Measurements from ENCODE around the gene LENEP.
"Not testable (repeated sequence)": the region's sequence is repeated elsewhere in the genome, so short reads cannot be mapped to it uniquely, and the experiment has no call there.

Gene LENEP

DNA sequence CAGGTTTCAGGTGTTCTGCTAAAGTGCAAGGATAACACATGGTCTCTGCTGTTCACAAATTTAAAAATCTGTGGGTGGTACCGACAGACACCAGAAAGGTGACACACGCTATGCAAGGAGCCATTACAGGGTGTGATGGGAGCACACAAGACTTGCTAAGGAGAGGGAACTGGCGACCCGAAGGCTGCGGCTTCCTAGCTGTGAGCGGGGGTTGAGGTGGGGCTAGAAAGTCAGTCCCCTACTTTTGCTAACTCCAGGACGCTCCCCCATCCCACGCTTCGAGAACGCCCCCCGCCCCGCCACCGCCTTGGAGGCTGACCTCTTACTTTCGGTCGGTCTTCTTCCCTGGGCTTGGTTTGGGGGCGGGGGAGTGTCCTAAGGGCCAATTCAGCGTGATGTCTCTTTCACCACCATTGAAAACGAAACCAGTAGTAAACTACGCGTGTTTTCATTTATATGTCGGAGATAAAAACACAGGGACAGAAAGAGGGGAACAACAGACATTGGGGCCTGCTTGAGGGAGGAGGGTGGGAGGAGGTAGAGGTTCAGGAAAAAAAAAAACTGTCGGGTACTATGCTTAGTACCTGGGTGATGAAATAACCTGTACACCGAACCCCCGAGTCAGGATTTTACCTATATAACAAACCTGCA, 17.9 kb upstream of the LENEP start:
- no peak for DNase-seq (ENCODE audit: low read depth)

DNA sequence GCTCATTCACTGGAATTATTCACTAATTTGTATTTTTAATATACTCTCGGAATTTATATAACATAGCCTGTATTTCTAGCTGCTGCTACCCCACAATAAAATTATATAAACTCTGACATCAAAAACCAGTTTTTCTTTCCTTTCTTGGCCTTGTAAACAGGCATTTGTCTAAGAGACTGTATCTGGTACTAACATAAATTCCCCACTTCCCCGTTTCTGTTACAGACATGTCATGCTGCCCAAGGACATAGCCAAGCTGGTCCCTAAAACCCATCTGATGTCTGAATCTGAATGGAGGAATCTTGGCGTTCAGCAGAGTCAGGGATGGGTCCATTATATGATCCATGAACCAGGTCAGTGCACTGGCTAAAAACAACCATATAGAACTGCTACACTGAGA, 15.6 kb upstream of the LENEP start:
- DNase-seq (ENCODE audit: low read depth): not testable (repeated sequence)

DNA sequence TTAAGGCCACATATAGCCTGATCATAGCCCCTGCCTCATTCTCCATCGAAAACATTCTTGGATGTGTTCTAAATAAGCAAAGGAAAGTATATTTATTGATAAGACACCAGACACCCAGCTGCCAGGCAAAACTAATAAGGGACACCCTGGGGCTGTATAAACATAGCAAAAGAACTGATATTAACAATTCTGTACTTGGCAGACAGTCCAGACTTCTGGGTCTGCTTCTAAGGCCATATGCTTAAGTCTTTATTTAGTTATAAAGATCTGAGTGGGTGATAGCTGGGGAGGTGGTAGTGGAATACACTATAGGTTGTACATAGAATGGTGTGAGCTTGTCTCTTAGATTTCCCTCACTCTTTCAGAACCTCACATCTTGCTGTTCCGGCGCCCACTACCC, 15.0 kb upstream of the LENEP start:
- no peak for DNase-seq (ENCODE audit: low read depth)

DNA sequence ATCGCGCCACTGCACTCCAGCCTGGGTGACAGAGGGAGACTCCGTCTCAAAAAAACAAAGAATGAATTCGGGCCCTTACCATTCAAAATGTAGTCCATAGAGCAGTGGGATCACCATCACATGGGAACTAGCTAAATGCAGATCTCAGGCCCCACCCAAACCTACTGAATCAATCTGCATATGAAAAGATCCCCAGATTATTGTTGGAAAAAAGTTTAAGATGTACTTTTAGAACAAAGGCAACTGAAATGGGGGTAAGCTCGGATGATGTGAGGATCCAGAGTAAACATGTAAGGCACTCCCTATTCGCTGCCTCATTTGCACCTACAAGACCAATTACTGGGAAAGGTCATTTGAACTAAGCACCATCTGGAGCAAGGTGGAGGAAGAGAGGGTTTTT, 11.0 kb upstream of the LENEP start:
- no peak for DNase-seq (ENCODE audit: low read depth)

DNA sequence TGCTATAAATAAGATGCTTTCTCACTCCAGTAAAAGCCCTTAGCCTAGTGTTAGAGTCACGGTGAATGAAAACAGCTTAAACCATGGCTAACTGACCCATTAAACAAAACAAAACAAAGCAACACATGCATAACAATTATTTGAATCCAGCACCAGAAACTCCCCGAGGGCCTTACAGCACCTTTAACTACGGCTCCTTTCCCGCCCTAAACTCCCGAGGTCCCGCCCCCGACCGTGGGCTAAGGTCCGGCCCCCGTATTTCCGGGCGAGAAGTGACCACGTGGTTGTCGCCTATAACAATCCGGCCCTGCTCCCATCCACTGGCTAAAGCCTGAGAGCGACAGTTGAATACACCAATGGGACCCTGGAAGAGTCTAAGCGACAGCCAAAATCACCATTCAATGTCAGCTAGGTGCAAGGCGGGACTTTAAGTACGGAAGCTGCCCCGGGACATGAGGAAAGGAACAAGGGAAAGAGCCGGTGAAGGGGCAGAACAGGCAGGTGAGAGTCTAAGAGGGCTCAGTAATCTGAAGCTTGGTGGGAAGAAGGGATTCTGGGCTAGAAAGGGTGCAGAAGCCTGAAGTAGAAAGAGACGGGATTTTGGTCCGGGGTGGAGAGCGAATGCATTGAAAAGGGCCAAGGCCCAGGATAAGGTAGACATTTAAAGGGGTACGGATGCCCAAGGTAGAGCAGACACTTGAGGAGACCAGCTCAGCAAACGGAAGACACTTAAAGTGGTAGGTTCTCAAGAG, 10.3 kb upstream of the LENEP start, which contains the start of gene FLAD1:
FLAD1 (plus strand) TSS at position 448 of the 752 bp plus-strand sequence. CDS start 351 bp downstream, outside the sequence.
- peak; percentile 99 for DNase-seq (ENCODE audit: low read depth)

DNA sequence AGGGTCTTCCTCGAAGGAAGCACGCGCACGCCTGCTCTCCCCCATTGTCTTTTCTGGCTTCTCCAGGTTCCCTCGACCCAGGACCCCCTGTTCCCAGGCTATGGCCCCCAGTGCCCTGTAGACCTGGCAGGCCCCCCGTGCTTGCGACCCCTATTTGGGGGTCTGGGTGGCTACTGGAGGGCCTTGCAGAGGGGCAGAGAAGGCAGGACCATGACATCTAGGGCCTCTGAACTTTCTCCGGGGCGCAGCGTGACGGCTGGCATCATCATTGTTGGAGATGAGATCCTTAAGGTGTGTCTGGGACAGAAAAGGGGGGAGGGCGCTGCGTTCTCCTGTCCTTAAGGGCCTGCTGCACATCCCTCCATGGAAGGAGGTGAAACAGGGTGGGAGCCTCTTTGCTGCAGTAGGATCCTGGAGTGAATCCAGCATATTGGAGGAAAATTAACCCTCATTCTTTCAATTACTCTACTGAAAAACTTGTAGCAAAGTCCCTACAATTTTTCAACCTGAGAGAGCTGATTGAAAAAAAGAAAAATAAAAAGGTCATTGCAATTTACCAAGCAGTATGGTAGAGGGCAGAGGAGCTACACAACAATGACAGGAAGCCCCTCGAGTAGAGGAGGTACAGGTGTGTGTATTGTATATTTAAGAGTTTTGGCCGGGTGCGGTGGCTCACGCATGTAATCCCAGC, 9.5 kb upstream of the LENEP start:
- DNase-seq (ENCODE audit: low read depth): no peak

DNA sequence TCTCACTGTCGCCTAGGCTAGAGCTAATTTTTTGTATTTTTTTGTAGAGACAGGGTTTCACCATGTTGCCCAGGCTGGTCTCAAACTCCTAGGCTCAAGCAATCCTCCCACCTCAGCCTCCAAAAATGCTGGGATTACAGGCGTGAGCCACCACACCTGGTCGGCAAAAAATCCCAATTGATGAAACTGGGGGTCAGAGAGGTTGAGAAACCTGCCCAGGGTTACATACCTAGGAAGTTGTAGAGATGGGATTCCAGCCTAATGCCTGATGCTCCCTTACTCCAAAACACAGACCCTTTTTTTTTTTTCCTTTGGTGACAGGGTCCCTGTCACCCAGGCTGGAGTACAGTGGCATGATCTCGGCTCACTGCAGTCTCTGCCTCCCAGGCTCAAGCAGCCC, 6.7 kb upstream of the LENEP start:
- not testable (repeated sequence) for DNase-seq (ENCODE audit: low read depth)

DNA sequence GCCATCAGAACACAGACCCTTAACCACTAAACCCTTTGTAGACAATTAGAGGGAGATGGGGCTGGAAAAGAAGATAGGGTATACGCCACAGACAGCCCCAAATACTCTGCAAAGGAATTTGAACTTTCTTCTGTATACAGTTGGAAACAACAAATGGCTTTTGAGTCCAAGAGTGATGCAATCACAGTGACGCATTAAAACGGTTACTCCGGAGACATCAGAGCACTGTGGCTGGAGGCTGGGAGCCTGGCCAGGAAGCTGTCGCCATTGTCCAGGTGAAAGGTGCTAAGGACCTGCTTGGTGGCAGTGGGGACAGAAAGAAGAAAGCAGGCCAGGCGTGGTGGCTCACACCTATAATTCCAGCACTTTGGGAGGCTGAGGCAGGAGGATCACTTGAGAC, 6.1 kb upstream of the LENEP start:
- DNase-seq (ENCODE audit: low read depth): no peak

DNA sequence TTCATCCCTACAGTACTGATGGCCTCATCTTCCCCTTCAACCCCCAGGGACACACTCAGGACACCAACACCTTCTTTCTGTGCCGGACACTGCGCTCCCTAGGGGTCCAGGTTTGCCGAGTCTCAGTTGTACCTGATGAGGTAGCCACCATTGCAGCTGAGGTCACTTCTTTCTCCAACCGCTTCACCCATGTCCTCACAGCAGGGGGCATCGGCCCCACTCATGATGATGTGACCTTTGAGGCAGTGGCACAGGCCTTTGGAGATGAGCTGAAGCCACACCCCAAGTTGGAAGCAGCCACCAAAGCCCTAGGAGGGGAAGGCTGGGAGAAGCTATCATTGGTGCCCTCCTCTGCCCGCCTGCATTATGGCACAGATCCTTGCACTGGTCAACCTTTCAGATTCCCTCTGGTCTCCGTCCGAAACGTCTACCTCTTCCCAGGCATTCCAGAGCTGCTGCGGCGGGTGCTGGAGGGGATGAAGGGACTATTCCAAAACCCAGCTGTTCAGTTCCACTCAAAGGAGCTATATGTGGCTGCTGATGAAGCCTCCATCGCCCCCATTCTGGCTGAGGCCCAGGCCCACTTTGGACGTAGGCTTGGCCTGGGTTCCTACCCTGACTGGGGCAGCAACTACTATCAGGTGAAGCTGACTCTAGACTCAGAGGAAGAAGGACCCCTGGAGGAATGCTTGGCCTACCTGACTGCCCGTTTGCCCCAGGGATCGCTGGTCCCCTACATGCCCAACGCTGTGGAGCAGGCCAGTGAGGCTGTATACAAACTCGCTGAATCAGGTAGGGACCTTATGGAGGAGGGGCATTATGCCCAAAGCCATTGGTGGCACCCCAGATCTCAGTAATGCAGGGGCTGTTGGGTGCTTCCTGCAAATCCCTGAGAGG, 5.1 kb upstream of the LENEP start:
- no peak for DNase-seq (ENCODE audit: low read depth)

DNA sequence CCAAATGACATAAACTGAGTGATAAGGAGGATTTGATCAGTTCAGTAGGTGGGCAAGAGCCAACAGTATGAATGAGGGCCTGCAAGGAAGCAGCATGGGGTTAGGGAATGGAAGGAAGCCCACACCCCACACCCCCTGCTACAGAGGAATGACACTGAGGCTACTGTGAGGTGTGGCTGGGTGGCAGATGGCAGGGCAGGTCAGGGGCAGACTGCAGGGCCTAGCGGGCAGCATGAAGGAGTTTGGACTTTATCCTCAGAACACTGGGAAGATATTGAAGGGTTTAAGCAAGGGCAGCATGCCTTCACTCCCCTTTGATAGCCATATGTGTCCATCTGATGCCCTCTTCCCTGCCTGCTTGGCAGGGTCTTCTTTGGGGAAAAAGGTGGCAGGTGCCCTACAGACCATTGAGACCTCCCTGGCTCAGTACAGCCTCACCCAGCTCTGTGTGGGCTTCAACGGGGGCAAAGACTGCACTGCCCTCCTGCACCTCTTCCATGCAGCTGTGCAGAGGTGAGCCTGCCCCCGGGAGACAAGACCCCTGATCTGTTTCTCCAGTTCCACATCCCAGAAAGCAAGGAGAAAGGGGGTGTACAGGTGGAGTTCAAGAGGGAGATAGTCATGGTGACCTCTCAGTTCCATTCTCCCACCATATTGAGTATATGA, 4.1 kb upstream of the LENEP start:
- DNase-seq (ENCODE audit: low read depth): no peak

DNA sequence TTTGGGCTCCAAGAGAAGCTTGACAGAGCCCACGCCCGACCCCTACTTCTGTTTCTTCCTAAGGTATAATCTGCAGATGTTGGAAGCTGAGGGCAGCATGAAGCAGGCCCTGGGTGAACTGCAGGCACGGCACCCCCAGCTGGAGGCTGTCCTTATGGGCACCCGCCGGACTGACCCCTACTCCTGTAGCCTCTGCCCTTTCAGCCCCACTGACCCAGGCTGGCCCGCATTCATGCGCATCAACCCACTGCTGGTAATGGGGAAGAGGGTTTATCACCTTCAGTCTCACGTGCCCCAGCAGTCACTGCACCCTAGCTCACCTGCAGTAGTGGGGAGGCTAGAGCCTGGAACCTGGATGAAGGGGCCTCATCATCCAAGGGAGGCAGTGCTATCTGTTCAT, 3.1 kb upstream of the LENEP start:
- DNase-seq (ENCODE audit: low read depth): no peak

DNA sequence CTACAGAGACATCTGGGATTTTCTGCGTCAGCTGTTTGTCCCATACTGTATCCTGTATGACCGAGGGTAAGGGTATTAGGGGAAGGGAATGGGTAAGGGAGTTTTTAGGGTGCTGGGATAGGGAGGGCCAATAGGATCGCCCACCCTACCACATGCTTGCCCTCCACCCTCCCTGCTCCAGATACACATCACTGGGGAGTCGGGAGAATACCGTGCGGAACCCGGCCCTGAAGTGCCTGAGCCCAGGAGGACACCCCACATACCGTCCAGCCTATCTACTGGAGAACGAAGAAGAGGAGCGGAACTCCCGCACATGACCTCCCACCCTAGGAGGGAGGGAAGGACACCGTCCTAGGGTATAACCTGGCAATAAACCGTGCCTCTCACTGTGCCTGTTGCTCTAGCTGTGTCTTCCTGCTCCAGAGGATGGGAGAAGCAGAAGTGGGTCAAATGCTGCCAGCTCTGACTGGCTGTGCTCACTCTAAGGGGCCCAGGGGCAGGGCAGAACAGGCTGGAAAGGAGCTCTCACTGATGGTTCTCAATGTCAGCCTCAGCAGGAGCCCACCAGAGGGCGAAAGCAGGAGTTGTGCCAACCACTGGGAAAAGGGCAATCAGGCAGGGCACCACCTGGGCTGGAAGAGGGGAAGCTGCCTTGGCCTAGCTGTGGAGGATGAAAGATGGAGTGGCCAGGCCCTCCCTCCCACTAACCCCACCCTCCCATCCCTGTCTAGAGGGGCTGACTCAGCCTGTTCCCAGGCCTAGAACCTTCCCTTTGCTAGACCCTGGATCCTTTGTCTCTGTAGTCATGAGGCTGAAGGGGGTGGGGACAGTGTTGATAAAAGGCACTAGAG, 440 bp upstream of the LENEP start:
- DNase-seq (ENCODE audit: low read depth): no peak

DNA sequence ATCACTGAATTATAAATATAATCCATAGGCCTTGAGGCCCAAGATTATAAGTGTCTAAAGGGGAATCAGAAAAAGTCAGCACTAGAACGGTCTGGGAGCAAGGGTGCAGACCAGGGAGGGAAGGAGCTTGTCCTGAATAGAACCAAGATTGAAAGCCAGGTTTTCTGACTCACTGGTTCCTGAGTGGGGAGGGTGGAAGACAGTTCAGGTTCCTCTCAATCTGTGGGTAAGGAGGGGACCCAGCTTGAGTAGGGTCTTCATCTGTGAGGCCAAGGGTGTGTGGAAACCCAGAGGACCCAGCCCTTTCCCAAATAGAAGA, 842 bp downstream of the LENEP start:
- DNase-seq (ENCODE audit: low read depth): no peak

DNA sequence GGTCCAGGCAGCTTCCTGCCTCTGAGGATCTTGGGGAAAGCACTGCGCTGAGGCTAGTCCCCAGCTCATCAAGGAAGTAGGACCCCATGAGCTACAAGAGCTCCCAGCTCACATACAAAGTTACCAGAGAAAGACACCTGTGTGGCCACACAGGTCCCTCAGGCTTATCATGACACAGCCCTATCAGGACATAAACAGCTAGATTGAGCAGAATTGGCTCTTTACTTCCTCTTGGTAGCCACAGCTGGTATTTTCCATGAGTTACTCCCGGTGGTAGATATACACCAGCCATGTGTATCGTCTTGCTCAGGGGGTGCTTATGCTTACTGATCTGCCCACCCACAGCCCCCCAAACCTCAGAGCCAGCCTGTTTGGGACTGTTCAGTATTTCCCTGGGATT, 1.2 kb downstream of the LENEP start:
- DNase-seq (ENCODE audit: low read depth): no peak

DNA sequence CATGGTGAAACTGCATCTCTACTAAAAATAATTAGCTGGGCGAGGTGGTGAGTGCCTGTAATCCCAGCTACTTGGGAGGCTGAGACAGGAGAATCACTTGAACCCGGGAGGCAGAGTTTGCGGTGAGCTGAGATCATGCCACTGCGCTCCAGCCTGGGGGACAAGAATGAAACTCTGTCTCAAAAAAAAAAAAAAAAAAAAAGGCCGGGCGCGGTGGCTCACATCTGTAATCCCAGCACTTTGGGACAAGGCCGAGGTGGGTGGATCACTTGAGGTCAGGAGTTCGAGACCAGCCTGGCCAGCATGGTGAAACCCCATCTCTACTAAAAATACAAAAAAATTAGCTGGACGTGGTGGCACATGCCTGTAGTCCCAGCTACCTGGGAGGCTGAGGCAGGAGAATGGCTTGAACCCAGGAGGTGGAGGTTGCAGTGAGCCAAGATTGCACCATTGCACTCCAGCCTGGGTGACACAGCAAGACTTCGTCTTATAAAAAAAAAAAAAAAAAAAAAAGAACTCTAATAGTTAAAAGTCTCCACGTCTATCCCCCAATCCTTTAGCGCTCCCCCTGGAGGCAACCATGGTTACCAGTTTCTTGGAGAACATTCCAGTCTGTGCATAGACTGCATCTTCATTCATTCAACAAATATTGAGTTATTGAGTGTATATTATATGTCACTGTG, 2.1 kb downstream of the LENEP start:
- not testable (repeated sequence) for DNase-seq (ENCODE audit: low read depth)

DNA sequence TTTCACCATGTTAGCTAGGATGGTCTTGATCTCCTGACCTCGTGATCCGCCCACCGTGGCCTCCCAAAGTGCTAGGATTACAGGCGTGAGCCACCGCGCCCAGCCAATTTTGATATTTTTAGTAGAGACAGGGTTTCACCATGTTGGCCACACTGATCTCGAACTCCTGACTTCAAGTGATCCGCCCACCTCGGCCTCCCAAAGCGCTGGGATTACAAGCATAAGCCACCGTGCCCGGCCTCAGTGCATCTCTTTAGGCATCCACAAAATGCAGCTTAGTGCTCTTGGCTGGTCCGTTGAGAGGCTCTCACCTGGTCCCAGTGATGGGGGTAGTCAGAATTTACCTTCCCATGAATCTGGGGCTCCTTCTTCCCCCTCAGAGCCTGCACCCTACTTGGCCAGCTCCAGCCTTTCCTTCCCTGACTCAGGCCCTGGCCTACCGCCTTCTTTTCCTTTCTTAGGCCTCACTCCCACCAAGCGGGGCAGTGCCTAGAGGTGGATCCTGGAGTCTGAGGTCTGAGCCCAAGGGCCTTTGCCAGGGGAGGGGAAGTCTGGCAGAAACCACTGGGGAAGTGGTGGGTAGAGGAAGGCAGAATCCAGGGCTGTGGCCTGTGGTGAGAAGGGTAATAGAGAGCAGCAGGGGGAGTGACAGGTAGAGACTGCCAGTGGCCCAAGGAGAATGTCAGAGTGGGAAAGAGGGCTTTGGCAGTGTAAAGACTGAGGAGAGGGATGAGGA, 3.7 kb downstream of the LENEP start:
- no peak for DNase-seq (ENCODE audit: low read depth)

DNA sequence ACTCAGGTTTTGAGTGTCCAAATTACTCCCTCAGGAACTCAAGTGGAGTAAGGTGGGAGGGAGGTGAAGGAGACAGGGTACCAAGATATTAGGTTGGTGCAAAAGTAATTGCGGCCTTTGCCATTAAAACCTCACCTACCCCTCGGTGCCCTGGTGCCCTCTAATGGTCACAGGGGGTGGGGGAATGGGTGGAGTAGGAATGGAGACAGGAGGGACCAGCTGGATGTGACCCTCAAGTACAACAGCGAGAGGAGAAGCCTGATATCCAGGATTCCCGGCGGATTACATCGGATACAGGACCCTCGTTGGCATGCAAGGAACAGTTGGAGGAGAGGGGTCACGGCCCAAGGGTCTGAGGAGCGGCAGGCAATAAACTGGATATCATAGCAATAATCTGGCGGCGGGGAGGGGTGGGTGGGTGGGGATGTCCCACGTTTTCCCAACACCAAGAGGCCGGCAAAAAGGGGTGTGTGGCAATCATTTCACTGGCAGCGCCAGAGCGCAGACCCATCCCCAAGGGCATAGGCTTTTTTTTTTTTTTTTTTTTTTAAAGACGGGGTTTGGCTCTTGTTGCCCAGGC, 4.9 kb downstream of the LENEP start:
- DNase-seq (ENCODE audit: low read depth): no peak

DNA sequence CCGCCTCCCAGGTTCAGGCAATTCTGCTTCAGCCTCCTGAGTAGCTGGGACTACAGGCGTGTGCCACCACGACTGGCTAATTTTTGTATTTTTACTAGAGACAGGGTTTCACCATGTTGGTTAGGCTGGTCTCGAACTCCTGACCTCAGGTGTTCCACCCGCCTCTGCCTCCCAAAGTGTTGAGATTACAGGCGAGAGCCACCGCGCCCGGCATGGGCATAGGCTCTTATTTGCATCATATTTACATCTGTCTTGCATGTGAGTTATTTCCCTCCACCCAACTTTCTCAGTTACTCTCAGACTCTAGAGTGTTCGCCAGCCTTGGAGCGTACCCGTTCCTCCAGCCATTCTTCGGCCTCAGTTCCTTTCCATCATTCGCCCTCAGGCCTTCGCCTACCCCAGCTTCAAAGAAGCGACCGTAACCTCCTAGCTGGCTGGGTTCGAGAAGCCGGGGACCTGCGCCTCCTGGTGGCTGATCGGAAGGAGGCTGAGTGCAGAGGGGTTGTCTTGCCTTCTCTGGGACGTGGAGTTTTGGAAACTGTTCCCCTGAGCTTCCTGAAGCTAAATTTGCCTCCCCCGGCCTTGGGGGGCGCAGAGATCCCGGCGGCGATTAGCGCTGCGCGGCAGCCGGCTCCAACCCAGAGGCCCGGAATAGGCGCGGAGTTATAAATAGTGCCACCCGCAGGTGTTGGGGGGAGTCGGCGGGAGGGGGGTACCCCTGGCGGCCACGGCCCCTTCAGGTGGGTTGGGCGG, 5.6 kb downstream of the LENEP start:
- DNase-seq (ENCODE audit: low read depth): peak; percentile 90
